ENCODE measurements around the gene PHF24. TPM values are rescaled to one million over a fixed set of nuclear protein-coding genes. Genes with fewer than 3 reads are reported as not detected.

PHF24 gene
- polyA plus RNA-seq, 1 donor (not counting 4 experiments of a cell fraction or from before 2014, with no cell fraction given): 0.04 TPM

DNA sequence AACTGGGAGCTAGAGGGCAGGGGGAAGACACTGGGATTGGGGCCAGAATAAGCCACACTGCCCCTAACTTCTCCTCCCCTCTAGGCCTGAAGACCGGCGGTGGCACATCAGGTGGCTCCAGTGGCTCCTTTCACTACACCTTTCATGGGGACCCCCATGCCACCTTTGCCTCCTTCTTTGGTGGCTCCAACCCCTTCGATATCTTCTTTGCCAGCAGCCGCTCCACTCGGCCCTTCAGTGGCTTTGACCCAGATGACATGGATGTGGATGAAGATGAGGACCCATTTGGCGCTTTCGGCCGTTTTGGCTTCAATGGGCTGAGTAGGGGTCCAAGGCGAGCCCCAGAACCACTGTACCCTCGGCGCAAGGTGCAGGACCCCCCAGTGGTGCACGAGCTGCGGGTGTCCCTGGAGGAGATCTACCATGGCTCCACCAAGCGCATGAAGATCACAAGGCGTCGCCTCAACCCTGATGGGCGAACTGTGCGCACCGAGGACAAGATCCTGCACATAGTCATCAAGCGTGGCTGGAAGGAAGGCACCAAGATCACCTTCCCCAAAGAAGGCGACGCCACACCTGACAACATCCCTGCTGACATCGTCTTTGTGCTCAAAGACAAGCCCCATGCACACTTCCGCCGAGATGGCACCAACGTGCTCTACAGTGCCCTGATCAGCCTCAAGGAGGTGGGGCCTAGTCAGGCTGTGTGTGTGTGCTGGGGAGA, 38.3 kb downstream of the PHF24 start:
- H3K4me2 ChIP-seq (ENCODE audit: control insufficient read depth, extremely low read depth, insufficient read depth, low read depth, low read length): no peak overlapping the region
- no peak overlapping the region for H3K9ac ChIP-seq (ENCODE audit: control insufficient read depth, extremely low read depth, insufficient read depth, low read length)
- no peaks in the 10 kb centered on the region for H3K9me3 ChIP-seq (ENCODE audit: control insufficient read depth, low read depth, low read length)
- H3K79me2 ChIP-seq (ENCODE audit: control insufficient read depth, insufficient read depth, low read length): no peaks in the 10 kb centered on the region
- H2AFZ ChIP-seq (ENCODE audit: control insufficient read depth, low read length): no peak overlapping the region
- DNase-seq (ENCODE audit: low read depth, low spot score): no peak
- no peaks in the 10 kb centered on the region for H4K20me1 ChIP-seq (ENCODE audit: control insufficient read depth, extremely low read depth, insufficient read depth, low read length)
- no peaks in the 10 kb centered on the region for H3K27me3 ChIP-seq (ENCODE audit: control insufficient read depth, extremely low read depth, insufficient read depth, low read length)
- no peak overlapping the region for H3K4me3 ChIP-seq (ENCODE audit: control insufficient read depth in 2 of 3, extremely low read depth in 1 of 3, insufficient read depth in 2 of 3, low read depth in 1 of 3, low read length in 3 of 3)
- TF ChIP-seq, protein P1, sequence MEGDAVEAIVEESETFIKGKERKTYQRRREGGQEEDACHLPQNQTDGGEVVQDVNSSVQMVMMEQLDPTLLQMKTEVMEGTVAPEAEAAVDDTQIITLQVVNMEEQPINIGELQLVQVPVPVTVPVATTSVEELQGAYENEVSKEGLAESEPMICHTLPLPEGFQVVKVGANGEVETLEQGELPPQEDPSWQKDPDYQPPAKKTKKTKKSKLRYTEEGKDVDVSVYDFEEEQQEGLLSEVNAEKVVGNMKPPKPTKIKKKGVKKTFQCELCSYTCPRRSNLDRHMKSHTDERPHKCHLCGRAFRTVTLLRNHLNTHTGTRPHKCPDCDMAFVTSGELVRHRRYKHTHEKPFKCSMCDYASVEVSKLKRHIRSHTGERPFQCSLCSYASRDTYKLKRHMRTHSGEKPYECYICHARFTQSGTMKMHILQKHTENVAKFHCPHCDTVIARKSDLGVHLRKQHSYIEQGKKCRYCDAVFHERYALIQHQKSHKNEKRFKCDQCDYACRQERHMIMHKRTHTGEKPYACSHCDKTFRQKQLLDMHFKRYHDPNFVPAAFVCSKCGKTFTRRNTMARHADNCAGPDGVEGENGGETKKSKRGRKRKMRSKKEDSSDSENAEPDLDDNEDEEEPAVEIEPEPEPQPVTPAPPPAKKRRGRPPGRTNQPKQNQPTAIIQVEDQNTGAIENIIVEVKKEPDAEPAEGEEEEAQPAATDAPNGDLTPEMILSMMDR (optimal IDR thresholded peaks at IDR 0.05 in 1 of 3, IDR thresholded peaks at IDR 0.05 in 1 of 3, conservative IDR thresholded peaks at IDR 0.05 in 1 of 3; ENCODE audit: extremely low read depth in 1 of 3, insufficient read depth in 2 of 3, low read length in 3 of 3): no peak
- no peak for TF ChIP-seq EZH2 (IDR thresholded peaks at IDR 0.05; ENCODE audit: low read length)
- no peaks in the 10 kb centered on the region for H3K9me1 ChIP-seq (ENCODE audit: control insufficient read depth, extremely low read depth, insufficient read depth, low read length)
- peaks cover 54% of the 10 kb centered on the region for H3K4me1 ChIP-seq (ENCODE audit: control insufficient read depth, extremely low read depth, insufficient read depth, low read length)
- dilution Hi-C loops (cut with MboI; ENCODE audit: extremely low pct_ligation_motif_present, low sequenced_read_pairs): no loop called here
- FAIRE-seq: no peak
- no peak overlapping the region for H3K27ac ChIP-seq (ENCODE audit: control insufficient read depth, insufficient read depth, low read length)
- H3K36me3 ChIP-seq (ENCODE audit: control insufficient read depth in 2 of 2, extremely low read depth in 1 of 2, insufficient read depth in 2 of 2, low read length in 2 of 2): peaks cover 6 to 13% of the 10 kb centered on the region in 2 experiments

GRCh38 chr9:34996905-34997279, 38.8 kb downstream of the PHF24 start:
- no peaks in the 10 kb centered on the region for H3K27me3 ChIP-seq (ENCODE audit: control insufficient read depth, extremely low read depth, insufficient read depth, low read length)
- FAIRE-seq: no peak
- peaks cover 6 to 13% of the 10 kb centered on the region in 2 experiments for H3K36me3 ChIP-seq (ENCODE audit: control insufficient read depth in 2 of 2, extremely low read depth in 1 of 2, insufficient read depth in 2 of 2, low read length in 2 of 2)
- no peak for DNase-seq (ENCODE audit: low read depth, low spot score)
- dilution Hi-C loops (cut with MboI; ENCODE audit: extremely low pct_ligation_motif_present, low sequenced_read_pairs): no loop called here
- H3K27ac ChIP-seq (ENCODE audit: control insufficient read depth, insufficient read depth, low read length): no peak overlapping the region
- no peak overlapping the region for H3K4me3 ChIP-seq (ENCODE audit: control insufficient read depth in 2 of 3, extremely low read depth in 1 of 3, insufficient read depth in 2 of 3, low read depth in 1 of 3, low read length in 3 of 3)
- H3K4me2 ChIP-seq (ENCODE audit: control insufficient read depth, extremely low read depth, insufficient read depth, low read depth, low read length): no peak overlapping the region
- H3K9ac ChIP-seq (ENCODE audit: control insufficient read depth, extremely low read depth, insufficient read depth, low read length): no peak overlapping the region
- H2AFZ ChIP-seq (ENCODE audit: control insufficient read depth, low read length): no peak overlapping the region
- no peaks in the 10 kb centered on the region for H3K9me1 ChIP-seq (ENCODE audit: control insufficient read depth, extremely low read depth, insufficient read depth, low read length)
- TF ChIP-seq, protein P1 (optimal IDR thresholded peaks at IDR 0.05 in 1 of 3, IDR thresholded peaks at IDR 0.05 in 1 of 3, conservative IDR thresholded peaks at IDR 0.05 in 1 of 3; ENCODE audit: extremely low read depth in 1 of 3, insufficient read depth in 2 of 3, low read length in 3 of 3): no peak
- no peak for TF ChIP-seq EZH2 (IDR thresholded peaks at IDR 0.05; ENCODE audit: low read length)
- no peaks in the 10 kb centered on the region for H3K79me2 ChIP-seq (ENCODE audit: control insufficient read depth, insufficient read depth, low read length)
- peaks cover 56% of the 10 kb centered on the region for H3K4me1 ChIP-seq (ENCODE audit: control insufficient read depth, extremely low read depth, insufficient read depth, low read length)
- H4K20me1 ChIP-seq (ENCODE audit: control insufficient read depth, extremely low read depth, insufficient read depth, low read length): no peaks in the 10 kb centered on the region
- no peaks in the 10 kb centered on the region for H3K9me3 ChIP-seq (ENCODE audit: control insufficient read depth, low read depth, low read length)

All from keratinocyte (primary cell).